K562 treated with DMSO at 1 percent for 4 hours (cell line): ENCODE data around the gene PGAP1. TPM values are rescaled to one million over a fixed set of nuclear protein-coding genes. Genes with fewer than 3 reads are reported as not detected.

Experiments
- total RNA-seq: library from RNA; unstranded; fragments of 300-600 nt; gene quantifications from 2 replicates; pipeline ENCODE4 v1.2.3, GENCODE V29; 2022; ENCODE audit not compliant: insufficient read depth

The PGAP1 gene
- 0.47 and 0.66 TPM in 2 replicates for total RNA-seq

GRCh38 chr2:196926562-196927375 is at the start of gene PGAP1:
PGAP1 (minus strand) TSS chr2:196926707; CDS start chr2:196926616, 91 bp downstream.

GRCh38 chr2:196809260-196809659 is 117.2 kb downstream of the PGAP1 start, which contains the start of gene C2orf66:
C2orf66 (minus strand) TSS chr2:196809355; CDS start chr2:196809336, 19 bp downstream.

Other genes starting within 250 kb of the PGAP1 start
- gene GTF3C3, start 127.0 kb downstream of the PGAP1 start, total RNA-seq: 12.9 and 23.4 TPM in 2 replicates
- not detected in 2 replicates for gene C2orf66, start 117.4 kb downstream of the PGAP1 start, total RNA-seq